Uterus (tissue), 4 donors: ENCODE measurements around the gene GRXCR1. TPM values are rescaled to one million over a fixed set of nuclear protein-coding genes. Genes with fewer than 3 reads are reported as not detected.

Experiments
- DNase-seq, 2 donors: peaks; one replicate each; pipeline ENCODE4 v3.0.0-alpha.2; 2019 to 2020
- H3K27ac ChIP-seq, 2 donors: fragments of 200-600 bp; sonication (generic); 1 replicate in 1 of 2; 2 replicates in 1 of 2; pipeline ENCODE4 v1.5.1; 2016 to 2018
- H3K27me3 ChIP-seq, 2 donors: fragments of 200-600 bp; sonication (generic); one replicate each; pipeline ENCODE4 v1.5.1; 2018 to 2019; ENCODE audit warnings: control low read depth in 1 of 2
- H3K36me3 ChIP-seq, 2 donors: fragments of 200-600 bp; sonication (generic); one replicate each; pipeline ENCODE4 v1.5.1; 2019; ENCODE audit warnings: control low read depth in 1 of 2
- H3K4me1 ChIP-seq, 2 donors: fragments of 200-600 bp; sonication (generic); one replicate each; pipeline ENCODE4 v1.5.1; 2018 to 2019; ENCODE audit warnings: control low read depth in 1 of 2
- H3K4me3 ChIP-seq, 2 donors: fragments of 200-600 bp; sonication (generic); 1 replicate in 1 of 2; 2 replicates in 1 of 2; pipeline ENCODE4 v1.5.1; 2018 to 2019; ENCODE audit warnings: mild to moderate bottlenecking in 1 of 2
- H3K9me3 ChIP-seq, 2 donors: fragments of 200-600 bp; sonication (generic); one replicate each; pipeline ENCODE4 v1.5.1; 2019; ENCODE audit warnings: control low read depth in 1 of 2
- POLR2A ChIP-seq, 2 donors: fragments of 450-650 bp; IDR thresholded peaks; one replicate each; pipeline ENCODE4 v1.6.1; 2016; ENCODE audit warnings: antibody characterized with exemption in 2 of 2, mild to moderate bottlenecking in 1 of 2, moderate library complexity in 1 of 2
- intact Hi-C: fragments of 100-400 bp; cut with DNase I; formaldehyde crosslinking; loops from one replicate; pipeline ENCODE4 v1.15.1; 2023; ENCODE audit warnings: low total_unique reads
- total RNA-seq, 4 donors: library from RNA; depleted of rRNA in 3 of 4; stranded (reverse); fragments of >200 nt in 3 of 4; gene quantifications; one replicate each; pipeline versions ENCODE4 v1.1.0 to v1.2.4, GENCODE V29; 2014 to 2023
- TF ChIP-seq, protein P1 (sequence below), 4 experiments: fragments of 200-600 bp in 2 of 4; fragments of 450-650 bp in 2 of 4; sonication (generic) in 2 of 4; IDR thresholded peaks; one replicate each; pipeline ENCODE4 v1.5.1; 2016 to 2019; ENCODE audit warnings: antibody characterized with exemption in 4 of 4, mild to moderate bottlenecking in 2 of 4, moderate library complexity in 1 of 4
- donor health status: DM: yes; HTN: yes; CAD: no.

The GRXCR1 gene
- total RNA-seq, 4 donors from 2014 or later = not detected

- no peaks in the 10 kb centered on the region for H3K36me3 ChIP-seq
- no peaks in the 10 kb centered on the region for H3K27me3 ChIP-seq
- H3K27ac ChIP-seq = no peak overlapping the region
- H3K9me3 ChIP-seq = no peaks in the 10 kb centered on the region
- intact Hi-C loops = no loop called here
- no peak overlapping the region for H3K4me3 ChIP-seq
- no peaks in the 10 kb centered on the region for H3K4me1 ChIP-seq
- no peak for DNase-seq
- TF ChIP-seq, protein P1, sequence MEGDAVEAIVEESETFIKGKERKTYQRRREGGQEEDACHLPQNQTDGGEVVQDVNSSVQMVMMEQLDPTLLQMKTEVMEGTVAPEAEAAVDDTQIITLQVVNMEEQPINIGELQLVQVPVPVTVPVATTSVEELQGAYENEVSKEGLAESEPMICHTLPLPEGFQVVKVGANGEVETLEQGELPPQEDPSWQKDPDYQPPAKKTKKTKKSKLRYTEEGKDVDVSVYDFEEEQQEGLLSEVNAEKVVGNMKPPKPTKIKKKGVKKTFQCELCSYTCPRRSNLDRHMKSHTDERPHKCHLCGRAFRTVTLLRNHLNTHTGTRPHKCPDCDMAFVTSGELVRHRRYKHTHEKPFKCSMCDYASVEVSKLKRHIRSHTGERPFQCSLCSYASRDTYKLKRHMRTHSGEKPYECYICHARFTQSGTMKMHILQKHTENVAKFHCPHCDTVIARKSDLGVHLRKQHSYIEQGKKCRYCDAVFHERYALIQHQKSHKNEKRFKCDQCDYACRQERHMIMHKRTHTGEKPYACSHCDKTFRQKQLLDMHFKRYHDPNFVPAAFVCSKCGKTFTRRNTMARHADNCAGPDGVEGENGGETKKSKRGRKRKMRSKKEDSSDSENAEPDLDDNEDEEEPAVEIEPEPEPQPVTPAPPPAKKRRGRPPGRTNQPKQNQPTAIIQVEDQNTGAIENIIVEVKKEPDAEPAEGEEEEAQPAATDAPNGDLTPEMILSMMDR (IDR thresholded peaks at IDR 0.05) = no peak
- TF ChIP-seq POLR2A (IDR thresholded peaks at IDR 0.05) = no peak
Measured at GRCh38 chr4:42891644-42892043, 869 bp upstream of the GRXCR1 start.

DNA sequence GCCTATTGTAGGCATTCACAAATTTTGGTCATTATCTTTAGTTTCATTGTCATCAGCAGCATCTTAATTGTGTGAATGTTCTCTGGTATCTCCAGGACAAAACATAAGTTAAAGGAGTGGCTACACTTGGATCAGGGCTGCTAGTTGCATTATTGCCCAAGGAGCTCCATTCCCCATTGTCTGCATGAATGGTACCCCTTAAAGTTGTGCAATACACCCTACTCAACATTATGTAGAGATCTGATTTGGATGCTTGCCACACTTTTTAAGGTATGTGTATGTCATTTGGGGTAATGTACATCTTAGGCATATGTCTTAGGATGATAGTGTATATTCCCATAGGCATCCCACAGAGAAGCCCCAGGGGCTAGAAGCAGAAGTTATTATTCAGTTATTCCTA lies 2.9 kb downstream of the GRXCR1 start:
- Histone ChIP-seq H3K27ac (no peak overlapping the region), H3K36me3 (no peaks in the 10 kb centered on the region), H3K9me3 (no peaks in the 10 kb centered on the region), H3K4me1 (no peaks in the 10 kb centered on the region), H3K4me3 (no peak overlapping the region), H3K27me3 (no peaks in the 10 kb centered on the region)
- no peak for DNase-seq
- intact Hi-C loops = no loop called here
- TF ChIP-seq POLR2A (IDR thresholded peaks at IDR 0.05) = no peak
- TF ChIP-seq, protein P1 (IDR thresholded peaks at IDR 0.05) = no peak

DNA sequence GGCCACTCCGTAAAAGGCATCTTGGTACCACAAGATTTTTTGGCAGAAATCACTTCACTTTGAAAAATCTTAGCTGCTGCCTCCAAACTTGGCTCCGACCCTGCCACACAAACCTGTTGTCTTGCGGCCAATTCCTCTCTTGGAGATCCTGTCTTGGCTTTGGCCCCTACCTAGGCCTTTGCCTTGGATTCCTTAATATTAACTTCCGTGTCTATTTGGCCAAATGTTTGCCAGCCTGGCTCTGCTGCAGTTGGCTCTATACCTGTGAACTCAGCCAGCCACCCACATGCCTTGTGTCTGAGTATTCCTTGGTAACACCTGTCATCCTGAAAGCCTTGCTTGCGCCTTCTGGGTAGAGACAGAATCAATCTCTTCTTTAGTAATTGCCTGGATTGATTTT lies 12.5 kb downstream of the GRXCR1 start:
- Histone ChIP-seq H3K4me3 (no peak overlapping the region), H3K27me3 (no peaks in the 10 kb centered on the region), H3K9me3 (no peaks in the 10 kb centered on the region), H3K36me3 (no peaks in the 10 kb centered on the region), H3K27ac (no peak overlapping the region), H3K4me1 (no peaks in the 10 kb centered on the region)
- TF ChIP-seq, protein P1 (IDR thresholded peaks at IDR 0.05) = no peak
- no peak for TF ChIP-seq POLR2A (IDR thresholded peaks at IDR 0.05)
- DNase-seq = no peak
- intact Hi-C loops = no loop called here

GRCh38 chr4:42905591-42905990 lies 13.1 kb downstream of the GRXCR1 start:
- no peaks in the 10 kb centered on the region for H3K36me3 ChIP-seq
- DNase-seq = no peak
- H3K27ac ChIP-seq = no peak overlapping the region
- H3K9me3 ChIP-seq = no peaks in the 10 kb centered on the region
- no peaks in the 10 kb centered on the region for H3K4me1 ChIP-seq
- TF ChIP-seq, protein P1 (IDR thresholded peaks at IDR 0.05) = no peak
- TF ChIP-seq POLR2A (IDR thresholded peaks at IDR 0.05) = no peak
- intact Hi-C loops = no loop called here
- H3K4me3 ChIP-seq = no peak overlapping the region
- no peaks in the 10 kb centered on the region for H3K27me3 ChIP-seq

- intact Hi-C loops = no loop called here
- no peak for DNase-seq
Measured at GRCh38 chr4:42906341-42906740, 13.8 kb downstream of the GRXCR1 start.

More at GRCh38 chr4:42906341-42906740, 13.8 kb downstream of the GRXCR1 start:
- H3K27me3 ChIP-seq = no peaks in the 10 kb centered on the region
- TF ChIP-seq, protein P1 (IDR thresholded peaks at IDR 0.05) = no peak
- no peak for TF ChIP-seq POLR2A (IDR thresholded peaks at IDR 0.05)
- no peaks in the 10 kb centered on the region for H3K9me3 ChIP-seq
- H3K36me3 ChIP-seq = no peaks in the 10 kb centered on the region
- H3K27ac ChIP-seq = no peak overlapping the region
- H3K4me1 ChIP-seq = no peaks in the 10 kb centered on the region
- H3K4me3 ChIP-seq = no peak overlapping the region
